NB4 (cell line): Measurements from ENCODE around the gene CDH1.

ENCODE experiments used
- DNase-seq: peaks from one replicate; pipeline ENCODE4 v3.0.0; 2010; ENCODE audit warnings: low read depth
- H3K4me3 ChIP-seq: one replicate; pipeline ENCODE4 v1.5.1; 2011; ENCODE audit warnings: mild to moderate bottlenecking, low read depth, low read length, moderate library complexity
- MAX ChIP-seq: IDR thresholded peaks from 2 replicates; pipeline ENCODE4 v1.6.1; 2011; ENCODE audit warnings: low read depth, low read length
- MYC ChIP-seq: IDR thresholded peaks from 2 replicates; pipeline ENCODE4 v1.6.1; 2011; ENCODE audit warnings: low read depth, low read length
- POLR2A ChIP-seq: IDR thresholded peaks from 2 replicates; pipeline ENCODE4 v1.6.1; 2011; ENCODE audit warnings: mild to moderate bottlenecking; ENCODE audit not compliant: insufficient read length; ENCODE audit errors: extremely low read depth
- TF ChIP-seq, protein P1 (sequence below): IDR thresholded peaks from one replicate; pipeline ENCODE4 v1.5.1; 2012; ENCODE audit warnings: low read depth, low read length

CDH1 gene

GRCh38 chr16:68737046-68737729 lies at the start of gene CDH1:
Gene CDH1, plus strand, starts transcription at chr16:68737292. Its CDS starts 124 bp downstream, at chr16:68737416.
- DNase-seq: no peak
- TF ChIP-seq, protein P1, sequence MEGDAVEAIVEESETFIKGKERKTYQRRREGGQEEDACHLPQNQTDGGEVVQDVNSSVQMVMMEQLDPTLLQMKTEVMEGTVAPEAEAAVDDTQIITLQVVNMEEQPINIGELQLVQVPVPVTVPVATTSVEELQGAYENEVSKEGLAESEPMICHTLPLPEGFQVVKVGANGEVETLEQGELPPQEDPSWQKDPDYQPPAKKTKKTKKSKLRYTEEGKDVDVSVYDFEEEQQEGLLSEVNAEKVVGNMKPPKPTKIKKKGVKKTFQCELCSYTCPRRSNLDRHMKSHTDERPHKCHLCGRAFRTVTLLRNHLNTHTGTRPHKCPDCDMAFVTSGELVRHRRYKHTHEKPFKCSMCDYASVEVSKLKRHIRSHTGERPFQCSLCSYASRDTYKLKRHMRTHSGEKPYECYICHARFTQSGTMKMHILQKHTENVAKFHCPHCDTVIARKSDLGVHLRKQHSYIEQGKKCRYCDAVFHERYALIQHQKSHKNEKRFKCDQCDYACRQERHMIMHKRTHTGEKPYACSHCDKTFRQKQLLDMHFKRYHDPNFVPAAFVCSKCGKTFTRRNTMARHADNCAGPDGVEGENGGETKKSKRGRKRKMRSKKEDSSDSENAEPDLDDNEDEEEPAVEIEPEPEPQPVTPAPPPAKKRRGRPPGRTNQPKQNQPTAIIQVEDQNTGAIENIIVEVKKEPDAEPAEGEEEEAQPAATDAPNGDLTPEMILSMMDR: no peak
- TF ChIP-seq MYC: no peak
- TF ChIP-seq MAX: no peak
- TF ChIP-seq POLR2A: no peak
- H3K4me3 ChIP-seq: no peak within 1 kb of the TSS

DNA sequence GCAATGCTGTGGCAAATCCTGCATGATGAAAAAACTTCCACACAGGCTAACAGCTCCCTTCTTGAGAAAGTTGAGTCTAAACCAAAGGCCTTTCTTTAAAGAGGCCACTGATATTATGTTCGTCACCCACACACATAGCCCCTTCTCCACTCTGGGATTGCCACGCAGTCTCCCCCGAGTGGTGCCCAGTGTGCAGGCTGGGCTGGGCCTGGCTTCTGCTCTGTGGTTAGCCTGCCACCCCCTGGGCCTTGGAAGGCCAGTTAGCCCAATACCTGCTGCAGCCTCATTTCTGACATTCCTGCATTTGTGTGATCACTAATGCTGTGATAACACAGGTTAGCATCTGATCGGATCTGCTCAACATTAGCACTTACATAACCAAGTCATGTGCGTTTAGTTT lies 47.2 kb upstream of the CDH1 start:
- H3K4me3 ChIP-seq: no peak overlapping the region
- no peak for DNase-seq
- TF ChIP-seq, protein P1: no peak
- TF ChIP-seq POLR2A: no peak
- TF ChIP-seq MAX: no peak
- no peak for TF ChIP-seq MYC

- no peak for DNase-seq
- TF ChIP-seq POLR2A (no peak), MAX (no peak)
- TF ChIP-seq, protein P1: no peak
- no peak overlapping the region for H3K4me3 ChIP-seq
Observed at GRCh38 chr16:68695575-68695974, 41.5 kb upstream of the CDH1 start.

GRCh38 chr16:68696514-68696913 lies 40.6 kb upstream of the CDH1 start:
- H3K4me3 ChIP-seq: no peak overlapping the region
- no peak for TF ChIP-seq MYC
- TF ChIP-seq, protein P1: no peak
- no peak for TF ChIP-seq POLR2A
- no peak for TF ChIP-seq MAX
- no peak for DNase-seq

DNA sequence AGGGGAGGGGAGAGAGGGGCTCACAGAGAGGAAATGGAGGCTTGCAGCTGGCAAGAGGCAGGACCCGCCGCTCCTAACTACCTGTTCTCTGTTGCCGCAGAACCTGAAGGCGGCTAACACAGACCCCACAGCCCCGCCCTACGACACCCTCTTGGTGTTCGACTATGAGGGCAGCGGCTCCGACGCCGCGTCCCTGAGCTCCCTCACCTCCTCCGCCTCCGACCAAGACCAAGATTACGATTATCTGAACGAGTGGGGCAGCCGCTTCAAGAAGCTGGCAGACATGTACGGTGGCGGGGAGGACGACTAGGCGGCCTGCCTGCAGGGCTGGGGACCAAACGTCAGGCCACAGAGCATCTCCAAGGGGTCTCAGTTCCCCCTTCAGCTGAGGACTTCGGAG lies 39.0 kb upstream of the CDH1 start:
- TF ChIP-seq MAX: no peak
- TF ChIP-seq, protein P1: no peak
- TF ChIP-seq POLR2A: no peak
- no peak for TF ChIP-seq MYC
- DNase-seq: no peak

More for the DNA sequence above, 39.0 kb upstream of the CDH1 start:
- no peak overlapping the region for H3K4me3 ChIP-seq
